Ishikawa (cell line): Measurements from ENCODE around the gene CCDC188.

Experiments
- CEBPB ChIP-seq: IDR thresholded peaks from 2 replicates; pipeline ENCODE4 v1.6.1; 2012
- CREB1 ChIP-seq: IDR thresholded peaks from 2 replicates; pipeline ENCODE4 v1.6.1; 2012; ENCODE audit warnings: low read depth
- RAD21 ChIP-seq: IDR thresholded peaks from 2 replicates; pipeline ENCODE4 v1.6.1; 2012; ENCODE audit warnings: low read depth
- TF ChIP-seq, protein P1 (sequence below): IDR thresholded peaks from 2 replicates; pipeline ENCODE4 v1.6.1; 2012

DNA sequence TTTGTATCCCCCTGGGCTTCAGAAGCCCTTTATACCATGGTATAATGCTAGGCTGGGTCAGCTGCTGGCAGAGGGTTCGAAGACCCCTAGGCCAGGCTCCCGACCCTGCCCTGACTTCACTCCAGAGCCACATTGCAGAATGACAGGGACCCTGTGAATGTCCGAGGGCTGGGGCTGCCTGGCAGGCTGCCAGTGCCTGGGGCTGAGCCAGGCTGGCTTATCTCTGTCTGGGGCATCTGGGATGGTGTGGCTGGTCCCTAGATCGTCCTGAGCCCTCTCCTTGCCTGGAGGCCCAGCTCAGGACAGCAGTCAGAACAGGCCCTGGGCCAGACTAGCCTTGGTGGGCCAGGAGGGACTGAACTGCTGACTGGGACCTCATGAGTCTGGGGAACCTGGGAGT is 15.6 kb downstream of the CCDC188 start:
- TF ChIP-seq CREB1 (no peak), RAD21 (no peak), CEBPB (no peak)
- TF ChIP-seq, protein P1, sequence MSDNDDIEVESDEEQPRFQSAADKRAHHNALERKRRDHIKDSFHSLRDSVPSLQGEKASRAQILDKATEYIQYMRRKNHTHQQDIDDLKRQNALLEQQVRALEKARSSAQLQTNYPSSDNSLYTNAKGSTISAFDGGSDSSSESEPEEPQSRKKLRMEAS = no peak
